GM20000 (cell line): Measurements from ENCODE around the gene TTC7B.
A peak's percentile ranks its signal among the peaks of the same experiment; 100 is the strongest.

Source experiments
- DNase-seq: peaks from one replicate; pipeline ENCODE4 v3.0.0; 2012; ENCODE audit warnings: low spot score
- TF ChIP-seq, protein P1 (sequence below): IDR thresholded peaks from 2 replicates; pipeline ENCODE4 v1.5.1; 2012; ENCODE audit warnings: mild to moderate bottlenecking, control low read depth; ENCODE audit errors: extremely low read depth, missing control alignments

TTC7B gene

DNA sequence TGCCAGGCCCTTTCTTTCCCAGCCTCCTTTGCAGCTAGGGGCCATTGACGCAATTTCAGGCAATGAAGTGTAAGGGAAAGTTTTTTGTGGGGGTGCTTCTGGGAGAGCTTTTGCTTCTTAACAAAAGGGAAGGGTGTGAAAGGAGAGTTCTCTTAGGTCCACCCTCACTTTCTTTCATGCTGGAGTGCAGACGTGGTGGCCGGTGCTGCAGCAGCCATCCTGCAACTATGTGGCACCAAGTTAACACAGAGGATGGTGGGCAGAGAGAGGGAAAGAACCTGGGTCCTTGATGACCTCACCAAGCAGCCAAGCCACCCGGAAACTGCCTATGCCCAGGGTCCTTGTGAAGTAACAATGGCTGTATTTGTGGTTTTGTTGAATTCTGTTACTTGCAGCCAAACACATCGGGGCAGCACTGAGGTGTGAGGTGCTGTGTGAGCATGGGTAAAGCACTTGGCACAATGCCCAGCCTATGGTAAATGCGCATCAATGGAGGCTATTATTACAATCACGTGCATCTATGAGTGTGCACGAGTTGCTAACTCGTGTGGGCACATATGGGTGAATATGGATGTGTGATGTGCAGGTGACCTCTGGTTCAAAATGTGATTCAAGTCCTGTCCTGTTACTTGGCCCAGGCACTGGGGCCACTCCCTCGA, 296.8 kb downstream of the TTC7B start:
- no peak for DNase-seq
- TF ChIP-seq, protein P1, sequence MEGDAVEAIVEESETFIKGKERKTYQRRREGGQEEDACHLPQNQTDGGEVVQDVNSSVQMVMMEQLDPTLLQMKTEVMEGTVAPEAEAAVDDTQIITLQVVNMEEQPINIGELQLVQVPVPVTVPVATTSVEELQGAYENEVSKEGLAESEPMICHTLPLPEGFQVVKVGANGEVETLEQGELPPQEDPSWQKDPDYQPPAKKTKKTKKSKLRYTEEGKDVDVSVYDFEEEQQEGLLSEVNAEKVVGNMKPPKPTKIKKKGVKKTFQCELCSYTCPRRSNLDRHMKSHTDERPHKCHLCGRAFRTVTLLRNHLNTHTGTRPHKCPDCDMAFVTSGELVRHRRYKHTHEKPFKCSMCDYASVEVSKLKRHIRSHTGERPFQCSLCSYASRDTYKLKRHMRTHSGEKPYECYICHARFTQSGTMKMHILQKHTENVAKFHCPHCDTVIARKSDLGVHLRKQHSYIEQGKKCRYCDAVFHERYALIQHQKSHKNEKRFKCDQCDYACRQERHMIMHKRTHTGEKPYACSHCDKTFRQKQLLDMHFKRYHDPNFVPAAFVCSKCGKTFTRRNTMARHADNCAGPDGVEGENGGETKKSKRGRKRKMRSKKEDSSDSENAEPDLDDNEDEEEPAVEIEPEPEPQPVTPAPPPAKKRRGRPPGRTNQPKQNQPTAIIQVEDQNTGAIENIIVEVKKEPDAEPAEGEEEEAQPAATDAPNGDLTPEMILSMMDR = no peak

DNA sequence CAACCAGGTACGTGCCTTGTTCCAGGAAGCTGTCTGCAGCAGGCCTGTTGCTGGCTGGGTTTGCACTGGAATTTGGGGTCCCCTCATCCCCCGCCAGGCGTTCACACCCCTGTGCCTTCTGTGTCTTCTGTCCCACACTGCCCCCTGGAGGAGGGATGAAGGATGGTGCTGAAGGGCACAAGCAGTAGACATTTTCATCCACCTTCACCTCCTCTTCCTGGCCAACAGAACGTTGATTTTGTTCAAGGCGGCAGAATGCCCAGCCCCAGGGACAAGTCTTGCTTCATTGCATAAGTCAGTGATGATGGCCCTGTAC, 297.3 kb downstream of the TTC7B start:
- DNase-seq = peak; percentile 71
- TF ChIP-seq, protein P1 = peak; percentile 54

DNA sequence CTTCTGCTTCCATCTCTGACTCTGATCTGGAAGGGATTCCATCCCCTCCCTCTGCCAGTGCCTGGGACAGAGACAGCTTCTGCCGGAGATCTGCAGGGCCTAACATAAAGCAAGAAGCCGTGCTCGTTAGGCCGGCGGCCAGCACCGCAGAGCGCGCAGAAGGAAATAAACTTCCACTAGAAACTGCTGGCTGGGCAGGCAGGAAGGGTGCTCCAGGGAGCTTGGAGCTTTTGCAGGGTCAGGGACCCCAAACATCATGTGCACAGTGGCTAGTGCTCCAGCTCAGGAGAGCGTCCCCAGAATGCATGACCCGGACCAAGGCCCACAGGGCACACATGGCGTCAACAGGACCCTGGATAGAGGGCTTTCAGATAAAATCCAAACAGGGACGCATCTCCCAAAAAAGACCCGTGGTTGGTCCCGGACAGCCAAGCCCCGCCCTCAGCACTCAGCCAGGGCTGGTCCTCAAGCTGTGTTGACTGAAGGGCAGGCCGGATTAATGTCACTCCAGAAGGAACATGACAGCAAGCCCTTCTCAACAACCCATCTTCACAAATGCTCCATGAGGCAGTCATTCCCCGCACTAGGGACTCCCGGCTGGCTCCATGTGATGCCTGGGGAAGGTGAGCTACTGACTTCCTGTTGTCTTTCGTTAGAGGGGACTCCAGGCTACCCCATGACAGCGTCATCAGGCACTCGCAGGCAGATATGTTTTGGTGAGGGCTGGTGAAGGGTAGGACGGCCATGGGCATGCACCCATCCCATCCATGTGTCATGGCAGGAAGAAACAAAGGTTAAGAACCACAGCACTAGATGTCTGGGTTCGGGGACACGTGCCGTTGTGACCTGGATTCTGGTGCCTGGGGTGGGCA, 297.9 kb downstream of the TTC7B start:
- TF ChIP-seq, protein P1 = no peak
- no peak for DNase-seq

DNA sequence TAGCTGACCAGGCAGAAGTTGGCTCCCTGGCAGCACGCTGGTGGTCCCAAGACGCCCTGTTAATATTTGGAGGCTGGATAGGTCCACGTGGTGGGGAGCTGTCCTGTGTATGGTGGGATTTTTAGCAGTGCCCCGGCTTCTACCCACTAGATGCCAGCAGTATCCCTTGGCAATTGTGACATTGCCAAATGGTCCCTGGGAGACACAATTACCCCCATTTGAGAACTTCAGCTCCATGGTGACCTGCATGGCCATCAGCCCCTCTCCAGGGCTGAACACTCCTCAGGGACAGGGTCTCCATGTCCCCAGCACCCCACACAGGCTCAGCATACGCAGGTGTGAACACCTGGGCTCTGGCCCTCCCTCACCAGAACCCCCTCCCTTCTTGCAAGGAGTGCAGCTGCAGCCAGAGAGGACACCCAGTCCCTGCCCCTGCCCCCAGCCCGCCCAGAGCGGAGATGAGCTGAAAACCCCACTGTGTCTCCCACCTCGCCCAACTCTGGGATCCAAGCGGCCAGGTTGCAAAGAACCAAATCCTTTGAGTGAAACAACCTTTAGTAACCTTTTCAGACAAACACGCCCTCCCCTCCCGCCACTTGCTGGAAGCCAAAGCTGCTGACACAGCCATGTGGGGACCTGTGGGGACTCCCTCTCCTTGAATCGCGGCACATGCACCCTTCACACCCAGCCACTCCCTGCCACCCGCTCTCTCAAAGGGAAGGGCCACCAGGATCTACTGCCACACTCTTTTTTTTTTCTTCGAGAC, 299.0 kb downstream of the TTC7B start:
- TF ChIP-seq, protein P1 = no peak
- no peak for DNase-seq

DNA sequence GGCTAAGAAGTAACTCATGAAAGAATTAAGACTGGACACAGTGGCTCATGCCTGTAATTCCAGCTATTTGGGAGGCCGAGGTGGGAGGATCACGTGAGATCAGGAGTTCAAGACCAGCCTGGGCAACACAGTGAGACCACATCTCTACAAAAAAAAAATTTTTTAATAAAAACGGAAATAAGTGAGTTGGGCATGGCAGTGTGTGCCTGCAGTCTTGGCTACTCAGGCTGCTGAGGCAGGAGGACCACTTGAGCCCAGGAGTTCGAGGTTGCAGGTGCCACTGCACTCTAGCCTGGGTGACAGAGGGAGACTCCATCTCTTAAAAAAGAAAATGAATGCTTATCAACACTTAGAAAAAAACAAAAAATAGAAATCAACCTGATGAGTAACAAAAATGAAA, 301.7 kb downstream of the TTC7B start:
- TF ChIP-seq, protein P1 = no peak
- DNase-seq = no peak

DNA sequence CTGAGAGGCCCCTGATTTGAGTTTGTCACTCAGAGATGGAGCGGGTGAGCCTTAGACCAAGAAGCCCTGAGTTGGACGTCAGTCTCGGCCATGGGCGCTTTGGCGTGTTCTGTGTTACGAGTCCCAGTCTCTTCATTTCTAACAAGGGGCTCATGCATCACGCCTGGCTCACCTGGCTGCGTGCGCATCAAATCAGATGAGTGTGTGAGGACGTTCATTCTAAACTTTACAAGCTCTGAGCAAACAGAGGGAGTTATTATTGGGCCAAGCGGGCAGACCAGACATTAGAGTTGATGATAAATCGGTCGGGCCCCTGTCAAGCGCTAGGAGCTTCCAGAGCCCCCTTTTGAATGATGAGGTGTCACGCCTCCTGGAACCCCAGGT, 302.2 kb downstream of the TTC7B start:
- no peak for DNase-seq

More for the DNA sequence above, 302.2 kb downstream of the TTC7B start:
- TF ChIP-seq, protein P1 = no peak
